ENCODE data around the gene SRF.

The SRF gene

GRCh38 chr6:43213431-43213830 is 42.4 kb downstream of the SRF start:
- Histone ChIP-seq H3K27me3 (ENCODE audit: control insufficient read depth, insufficient read depth, low read length) (no peaks in the 10 kb centered on the region), H3K4me3 (ENCODE audit: low read length) (no peak overlapping the region), H3K36me3 (ENCODE audit: control insufficient read depth, insufficient read depth, low read length) (no peaks in the 10 kb centered on the region), H3K27ac (ENCODE audit: low read length) (no peak overlapping the region), H3K9me3 (ENCODE audit: control insufficient read depth, insufficient read depth, low read length) (no peaks in the 10 kb centered on the region), H3K4me1 (ENCODE audit: control insufficient read depth, insufficient read depth, low read length) (no peaks in the 10 kb centered on the region)
- no CpG with 5 or more reads among the region's 11 CpGs for WGBS (ENCODE audit: insufficient coverage, insufficient read length)
- DNase-seq (ENCODE audit: low read depth, low spot score), result no peak

- Histone ChIP-seq H3K9me3 (ENCODE audit: control insufficient read depth, insufficient read depth, low read length) (no peaks in the 10 kb centered on the region), H3K4me3 (ENCODE audit: low read length) (no peak overlapping the region; the same call in 1 of the 2 replicates), H3K4me1 (ENCODE audit: control insufficient read depth, insufficient read depth, low read length) (no peaks in the 10 kb centered on the region), H3K27ac (ENCODE audit: low read length) (no peak overlapping the region), H3K36me3 (ENCODE audit: control insufficient read depth, insufficient read depth, low read length) (no peaks in the 10 kb centered on the region), H3K27me3 (ENCODE audit: control insufficient read depth, insufficient read depth, low read length) (no peaks in the 10 kb centered on the region)
- no peak for DNase-seq (ENCODE audit: low read depth, low spot score)
- no CpG with 5 or more reads among the region's 8 CpGs for WGBS (ENCODE audit: insufficient coverage, insufficient read length)
These were observed 44.0 kb downstream of the SRF start for GRCh38 chr6:43215066-43215465.

- WGBS (ENCODE audit: insufficient coverage, insufficient read length), result no CpG with 5 or more reads among the region's 12 CpGs
- no peaks in the 10 kb centered on the region for H3K4me1 ChIP-seq (ENCODE audit: control insufficient read depth, insufficient read depth, low read length)
These were observed 45.1 kb downstream of the SRF start for GRCh38 chr6:43216200-43216599.

GRCh38 chr6:43217351-43217750 is 46.3 kb downstream of the SRF start:
- Histone ChIP-seq H3K27me3 (ENCODE audit: control insufficient read depth, insufficient read depth, low read length) (no peaks in the 10 kb centered on the region), H3K27ac (ENCODE audit: low read length) (no peak overlapping the region), H3K9me3 (ENCODE audit: control insufficient read depth, insufficient read depth, low read length) (no peaks in the 10 kb centered on the region), H3K36me3 (ENCODE audit: control insufficient read depth, insufficient read depth, low read length) (no peaks in the 10 kb centered on the region; the same call in 1 of the 2 replicates), H3K4me3 (ENCODE audit: low read length) (no peak overlapping the region), H3K4me1 (ENCODE audit: control insufficient read depth, insufficient read depth, low read length) (no peaks in the 10 kb centered on the region)
- WGBS (ENCODE audit: insufficient coverage, insufficient read length), result no CpG with 5 or more reads among the region's 5 CpGs
- DNase-seq (ENCODE audit: low read depth, low spot score), result no peak

More at GRCh38 chr6:43216200-43216599, 45.1 kb downstream of the SRF start:
- Histone ChIP-seq H3K27me3 (ENCODE audit: control insufficient read depth, insufficient read depth, low read length) (no peaks in the 10 kb centered on the region), H3K9me3 (ENCODE audit: control insufficient read depth, insufficient read depth, low read length) (no peaks in the 10 kb centered on the region), H3K36me3 (ENCODE audit: control insufficient read depth, insufficient read depth, low read length) (no peaks in the 10 kb centered on the region), H3K4me3 (ENCODE audit: low read length) (no peak overlapping the region), H3K27ac (ENCODE audit: low read length) (no peak overlapping the region)
- no peak for DNase-seq (ENCODE audit: low read depth, low spot score)

GRCh38 chr6:43219119-43219518 is 48.0 kb downstream of the SRF start:
- H3K4me1 ChIP-seq (ENCODE audit: control insufficient read depth, insufficient read depth, low read length), result no peaks in the 10 kb centered on the region
- peaks cover 3% of the 10 kb centered on the region; the same call in 1 of the 2 replicates for H3K36me3 ChIP-seq (ENCODE audit: control insufficient read depth, insufficient read depth, low read length)
- H3K27me3 ChIP-seq (ENCODE audit: control insufficient read depth, insufficient read depth, low read length), result no peaks in the 10 kb centered on the region
- no peak overlapping the region for H3K27ac ChIP-seq (ENCODE audit: low read length)
- DNase-seq (ENCODE audit: low read depth, low spot score), result no peak
- no peaks in the 10 kb centered on the region for H3K9me3 ChIP-seq (ENCODE audit: control insufficient read depth, insufficient read depth, low read length)
- H3K4me3 ChIP-seq (ENCODE audit: low read length), result no peak overlapping the region
- no CpG with 5 or more reads among the region's 3 CpGs for WGBS (ENCODE audit: insufficient coverage, insufficient read length)

GRCh38 chr6:43219814-43220213 is 48.7 kb downstream of the SRF start:
- Histone ChIP-seq H3K27me3 (ENCODE audit: control insufficient read depth, insufficient read depth, low read length) (no peaks in the 10 kb centered on the region), H3K9me3 (ENCODE audit: control insufficient read depth, insufficient read depth, low read length) (no peaks in the 10 kb centered on the region), H3K36me3 (ENCODE audit: control insufficient read depth, insufficient read depth, low read length) (peaks cover 3% of the 10 kb centered on the region; the same call in 1 of the 2 replicates), H3K4me1 (ENCODE audit: control insufficient read depth, insufficient read depth, low read length) (no peaks in the 10 kb centered on the region), H3K4me3 (ENCODE audit: low read length) (no peak overlapping the region), H3K27ac (ENCODE audit: low read length) (no peak overlapping the region)
- no peak for DNase-seq (ENCODE audit: low read depth, low spot score)
- no CpG with 5 or more reads among the region's 7 CpGs for WGBS (ENCODE audit: insufficient coverage, insufficient read length)

GRCh38 chr6:43220439-43220951 is 49.4 kb downstream of the SRF start:
- no peak for DNase-seq (ENCODE audit: low read depth, low spot score)
- Histone ChIP-seq H3K4me1 (ENCODE audit: control insufficient read depth, insufficient read depth, low read length) (no peaks in the 10 kb centered on the region), H3K27me3 (ENCODE audit: control insufficient read depth, insufficient read depth, low read length) (no peaks in the 10 kb centered on the region), H3K27ac (ENCODE audit: low read length) (no peak overlapping the region), H3K4me3 (ENCODE audit: low read length) (no peak overlapping the region), H3K36me3 (ENCODE audit: control insufficient read depth, insufficient read depth, low read length) (peaks cover 3% of the 10 kb centered on the region; the same call in 1 of the 2 replicates), H3K9me3 (ENCODE audit: control insufficient read depth, insufficient read depth, low read length) (no peaks in the 10 kb centered on the region)
- no CpG with 5 or more reads among the region's 16 CpGs for WGBS (ENCODE audit: insufficient coverage, insufficient read length)

GRCh38 chr6:43221046-43221972 is 50.2 kb downstream of the SRF start:
- no peak overlapping the region for H3K27ac ChIP-seq (ENCODE audit: low read length)
- H3K4me1 ChIP-seq (ENCODE audit: control insufficient read depth, insufficient read depth, low read length), result no peaks in the 10 kb centered on the region
- no CpG with 5 or more reads among the region's 20 CpGs for WGBS (ENCODE audit: insufficient coverage, insufficient read length)
- H3K4me3 ChIP-seq (ENCODE audit: low read length), result no peak overlapping the region
- no peak for DNase-seq (ENCODE audit: low read depth, low spot score)
- H3K27me3 ChIP-seq (ENCODE audit: control insufficient read depth, insufficient read depth, low read length), result no peaks in the 10 kb centered on the region
- H3K36me3 ChIP-seq (ENCODE audit: control insufficient read depth, insufficient read depth, low read length), result peaks cover 3% of the 10 kb centered on the region; the same call in 1 of the 2 replicates
- H3K9me3 ChIP-seq (ENCODE audit: control insufficient read depth, insufficient read depth, low read length), result no peaks in the 10 kb centered on the region

- Histone ChIP-seq H3K4me1 (ENCODE audit: control insufficient read depth, insufficient read depth, low read length) (no peaks in the 10 kb centered on the region), H3K27ac (ENCODE audit: low read length) (no peak overlapping the region), H3K36me3 (ENCODE audit: control insufficient read depth, insufficient read depth, low read length) (peaks cover 3% of the 10 kb centered on the region; the same call in 1 of the 2 replicates), H3K27me3 (ENCODE audit: control insufficient read depth, insufficient read depth, low read length) (no peaks in the 10 kb centered on the region), H3K4me3 (ENCODE audit: low read length) (no peak overlapping the region), H3K9me3 (ENCODE audit: control insufficient read depth, insufficient read depth, low read length) (no peaks in the 10 kb centered on the region)
- no peak for DNase-seq (ENCODE audit: low read depth, low spot score)
- no CpG with 5 or more reads among the region's 15 CpGs for WGBS (ENCODE audit: insufficient coverage, insufficient read length)
These were observed 51.5 kb downstream of the SRF start for GRCh38 chr6:43222418-43223059.

GRCh38 chr6:43223175-43223574 is 52.1 kb downstream of the SRF start:
- H3K27me3 ChIP-seq (ENCODE audit: control insufficient read depth, insufficient read depth, low read length), result no peaks in the 10 kb centered on the region
- DNase-seq (ENCODE audit: low read depth, low spot score), result no peak
- H3K4me3 ChIP-seq (ENCODE audit: low read length), result no peak overlapping the region
- WGBS (ENCODE audit: insufficient coverage, insufficient read length), result no CpG with 5 or more reads among the region's 14 CpGs
- no peaks in the 10 kb centered on the region for H3K4me1 ChIP-seq (ENCODE audit: control insufficient read depth, insufficient read depth, low read length)
- no peaks in the 10 kb centered on the region for H3K9me3 ChIP-seq (ENCODE audit: control insufficient read depth, insufficient read depth, low read length)
- peaks cover 3% of the 10 kb centered on the region; the same call in 1 of the 2 replicates for H3K36me3 ChIP-seq (ENCODE audit: control insufficient read depth, insufficient read depth, low read length)
- no peak overlapping the region for H3K27ac ChIP-seq (ENCODE audit: low read length)
